Mesothelial cell of epicardium (in vitro differentiated cells): ENCODE results near the gene WDCP. TPM values are rescaled to one million over a fixed set of nuclear protein-coding genes. Genes with fewer than 3 reads are reported as not detected.

ENCODE experiments used
- DNase-seq, 2 experiments: peaks; one replicate each; pipeline ENCODE4 v3.0.0; 2021; ENCODE audit warnings: low spot score in 2 of 2; ENCODE audit not compliant: unreplicated experiment in 2 of 2
- H3K27ac Mint-ChIP-seq: 2 replicates; pipeline ENCODE4 v1.8.0; 2021; ENCODE audit warnings: mixed read lengths
- H3K27me3 Mint-ChIP-seq: 2 replicates; pipeline ENCODE4 v1.8.0; 2021; ENCODE audit warnings: low read depth, mixed read lengths
- H3K36me3 Mint-ChIP-seq: 2 replicates; pipeline ENCODE4 v1.8.0; 2021; ENCODE audit warnings: mixed read lengths
- H3K4me1 Mint-ChIP-seq: 2 replicates; pipeline ENCODE4 v1.8.0; 2021; ENCODE audit warnings: mixed read lengths
- H3K4me3 Mint-ChIP-seq: 2 replicates; pipeline ENCODE4 v1.8.0; 2021; ENCODE audit warnings: mild to moderate bottlenecking, moderate library complexity, mixed read lengths
- H3K9me3 Mint-ChIP-seq: 2 replicates; pipeline ENCODE4 v1.8.0; 2021; ENCODE audit warnings: mixed read lengths
- total RNA-seq: library from RNA; stranded (reverse); gene quantifications from 3 replicates; pipeline ENCODE4 v1.2.1, GENCODE V29; 2021
- TF ChIP-seq, protein P1 (sequence below): fragments of 200-600 bp; sonication (generic); IDR thresholded peaks from one replicate; pipeline ENCODE4 v1.5.0; 2021; ENCODE audit warnings: antibody characterized with exemption; ENCODE audit not compliant: unreplicated experiment

WDCP gene
- total RNA-seq, 1 donor from 2014 or later, result 16.0 TPM

DNA sequence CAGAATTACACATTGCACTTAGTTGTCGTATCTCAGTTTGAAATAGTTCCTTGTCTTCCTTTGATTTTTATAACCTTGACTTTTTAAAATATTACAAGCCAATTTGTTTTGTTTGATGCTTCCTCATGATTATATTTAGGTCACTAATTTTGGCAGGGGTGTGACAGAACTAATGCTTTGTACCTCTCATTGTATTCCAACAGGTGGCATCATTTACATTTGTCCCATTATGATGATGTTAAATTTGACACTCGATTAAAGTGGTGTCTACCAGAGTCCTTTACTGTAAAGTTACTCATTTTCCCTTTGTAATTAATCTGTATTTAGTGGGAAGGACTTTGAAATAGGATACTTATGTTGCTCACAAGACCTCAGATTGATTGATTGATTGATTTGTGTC is 58.8 kb downstream of the WDCP start:
- Mint-ChIP-seq H3K36me3 (peaks cover 11% of the 10 kb centered on the region), H3K4me1 (no peaks in the 10 kb centered on the region), H3K27ac (no peak overlapping the region), H3K27me3 (no peaks in the 10 kb centered on the region), H3K4me3 (no peak overlapping the region), H3K9me3 (no peaks in the 10 kb centered on the region)
- no peak for DNase-seq
- TF ChIP-seq, protein P1, sequence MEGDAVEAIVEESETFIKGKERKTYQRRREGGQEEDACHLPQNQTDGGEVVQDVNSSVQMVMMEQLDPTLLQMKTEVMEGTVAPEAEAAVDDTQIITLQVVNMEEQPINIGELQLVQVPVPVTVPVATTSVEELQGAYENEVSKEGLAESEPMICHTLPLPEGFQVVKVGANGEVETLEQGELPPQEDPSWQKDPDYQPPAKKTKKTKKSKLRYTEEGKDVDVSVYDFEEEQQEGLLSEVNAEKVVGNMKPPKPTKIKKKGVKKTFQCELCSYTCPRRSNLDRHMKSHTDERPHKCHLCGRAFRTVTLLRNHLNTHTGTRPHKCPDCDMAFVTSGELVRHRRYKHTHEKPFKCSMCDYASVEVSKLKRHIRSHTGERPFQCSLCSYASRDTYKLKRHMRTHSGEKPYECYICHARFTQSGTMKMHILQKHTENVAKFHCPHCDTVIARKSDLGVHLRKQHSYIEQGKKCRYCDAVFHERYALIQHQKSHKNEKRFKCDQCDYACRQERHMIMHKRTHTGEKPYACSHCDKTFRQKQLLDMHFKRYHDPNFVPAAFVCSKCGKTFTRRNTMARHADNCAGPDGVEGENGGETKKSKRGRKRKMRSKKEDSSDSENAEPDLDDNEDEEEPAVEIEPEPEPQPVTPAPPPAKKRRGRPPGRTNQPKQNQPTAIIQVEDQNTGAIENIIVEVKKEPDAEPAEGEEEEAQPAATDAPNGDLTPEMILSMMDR, result no peak

Other genes starting within 250 kb of the WDCP start
- gene ATAD2B, start 120.3 kb downstream of the WDCP start, total RNA-seq, result 31.3 to 35.6 TPM (median 35.3 TPM) in 3 replicates
- gene UBXN2A, start 106.9 kb downstream of the WDCP start, total RNA-seq, result 21.0 to 23.0 TPM (median 22.1 TPM) in 3 replicates
- 0.16 to 0.84 TPM (median 0.31 TPM) in 3 replicates for gene MFSD2B, start 37.3 kb downstream of the WDCP start, total RNA-seq
- 14.6 to 18.0 TPM (median 16.9 TPM) in 3 replicates for gene FKBP1B, start 2.4 kb upstream of the WDCP start, total RNA-seq
- gene SF3B6, start 28.9 kb upstream of the WDCP start, total RNA-seq, result 85.3 to 93.9 TPM (median 88.5 TPM) in 3 replicates
- gene TP53I3, start 37.4 kb upstream of the WDCP start, total RNA-seq, result 40.2 to 43.8 TPM (median 41.4 TPM) in 3 replicates
- gene PFN4, start 75.9 kb upstream of the WDCP start, total RNA-seq, result 1.2 to 1.6 TPM (median 1.3 TPM) in 3 replicates
- gene FAM228B, start 76.1 kb upstream of the WDCP start, total RNA-seq, result 32.9 to 38.0 TPM (median 33.0 TPM) in 3 replicates
- 1.1 to 1.4 TPM (median 1.4 TPM) in 3 replicates for gene FAM228A, start 127.7 kb upstream of the WDCP start, total RNA-seq